Transverse colon (tissue), 3 donors: ENCODE measurements around the gene ARHGAP24.

ENCODE experiments used
- CTCF ChIP-seq, 5 experiments: fragments of 200-600 bp in 3 of 5; fragments of 450-650 bp in 2 of 5; sonication (generic) in 3 of 5; IDR thresholded peaks; 1 replicate in 2 of 5; 2 replicates in 3 of 5; pipeline ENCODE4 v1.5.1; 2016 to 2017; ENCODE audit warnings: antibody characterized with exemption in 5 of 5, inconsistent platforms in 3 of 5, mild to moderate bottlenecking in 2 of 5, moderate library complexity in 1 of 5
- POLR2A ChIP-seq: fragments of 450-650 bp; IDR thresholded peaks from one replicate; pipeline ENCODE4 v1.6.1; 2016; ENCODE audit warnings: antibody characterized with exemption, mild to moderate bottlenecking, moderate library complexity

- TF ChIP-seq CTCF (IDR thresholded peaks at IDR 0.05) (no peak), POLR2A (no peak)
Observed at GRCh38 chr4:86038037-86038436, 563.1 kb downstream of the ARHGAP24 start.
